Sigmoid colon (tissue), 7 donors: Measurements from ENCODE around the gene HMGCS2. TPM values are rescaled to one million over a fixed set of nuclear protein-coding genes. Genes with fewer than 3 reads are reported as not detected.

Experiments used
- DNase-seq: peaks from one replicate; pipeline ENCODE4 v3.0.0-alpha.2; 2019
- H3K27ac ChIP-seq, 4 donors: fragments of 200-600 bp; sonication (generic); one replicate each; pipeline ENCODE4 v1.5.1; 2016 to 2019; ENCODE audit warnings: mild to moderate bottlenecking in 1 of 4
- H3K27me3 ChIP-seq, 3 donors: fragments of 200-600 bp; sonication (generic); one replicate each; pipeline ENCODE4 v1.5.1; 2019; ENCODE audit warnings: mild to moderate bottlenecking in 1 of 3
- H3K36me3 ChIP-seq, 4 donors: fragments of 200-600 bp; sonication (generic); one replicate each; pipeline ENCODE4 v1.5.1; 2016 to 2019
- H3K4me1 ChIP-seq, 4 donors: fragments of 200-600 bp; sonication (generic); one replicate each; pipeline ENCODE4 v1.5.1; 2017 to 2019
- H3K4me3 ChIP-seq, 4 donors: fragments of 200-600 bp; sonication (generic); one replicate each; pipeline ENCODE4 v1.5.1; 2017 to 2019; ENCODE audit warnings: mild to moderate bottlenecking in 2 of 4, moderate library complexity in 1 of 4
- H3K9me3 ChIP-seq, 4 donors: fragments of 200-600 bp in 3 of 4; sonication (generic) in 3 of 4; one replicate each; pipeline versions ENCODE4 v1.5.1 to v1.6.1; 2013 to 2019
- EP300 ChIP-seq, 4 donors: sonication (generic); formaldehyde crosslinking; IDR thresholded peaks; one replicate each; pipeline ENCODE4 v1.6.1; 2017; ENCODE audit warnings: antibody characterized with exemption in 4 of 4
- POLR2A ChIP-seq, 2 donors: fragments of 450-650 bp; IDR thresholded peaks; one replicate each; pipeline ENCODE4 v1.6.1; 2016; ENCODE audit warnings: antibody characterized with exemption in 2 of 2, mild to moderate bottlenecking in 2 of 2, moderate library complexity in 2 of 2
- POLR2AphosphoS5 ChIP-seq, 4 donors: sonication (generic); formaldehyde crosslinking; IDR thresholded peaks; one replicate each; pipeline ENCODE4 v1.6.1; 2017; ENCODE audit warnings: antibody characterized with exemption in 4 of 4
- WGBS, 2 donors: extraction: QIAGEN DNeasy Blood & Tissue Kit; methylation state at CpG; one replicate each; pipeline ENCODE4 v1.1.7; 2013; 5-methylcytosine and 5-hydroxymethylcytosine counted together
- intact Hi-C: fragments of 100-400 bp; cut with DNase I; formaldehyde crosslinking; loops from one replicate; pipeline ENCODE4 v1.15.1; 2023
- polyA plus RNA-seq, 3 donors: library from polyadenylated mRNA; stranded (reverse); fragments of 200-250 nt; gene quantifications; one replicate each; pipeline ENCODE4 v1.2.3, GENCODE V29; 2013
- total RNA-seq, 4 donors: library from RNA; depleted of rRNA; stranded (reverse); fragments of >200 nt; gene quantifications; one replicate each; pipeline ENCODE4 v1.1.0, GENCODE V29; 2016
- TF ChIP-seq, protein P1 (sequence below), 4 experiments: fragments of 450-650 bp in 3 of 4; fragments of 200-600 bp in 1 of 4; IDR thresholded peaks; one replicate each; pipeline ENCODE4 v1.5.1; 2016 to 2019; ENCODE audit warnings: antibody characterized with exemption in 4 of 4, mild to moderate bottlenecking in 3 of 4, moderate library complexity in 2 of 4
- donor health status: healthy with polysubstance abuse.
- donor health status: Bipolar disorder and iron deficiency.
- donor health status: healthy.

HMGCS2 gene
- total and polyA plus RNA-seq, 7 donors, result 2.8 to 607 (median 165) TPM; not detected in 3

DNA sequence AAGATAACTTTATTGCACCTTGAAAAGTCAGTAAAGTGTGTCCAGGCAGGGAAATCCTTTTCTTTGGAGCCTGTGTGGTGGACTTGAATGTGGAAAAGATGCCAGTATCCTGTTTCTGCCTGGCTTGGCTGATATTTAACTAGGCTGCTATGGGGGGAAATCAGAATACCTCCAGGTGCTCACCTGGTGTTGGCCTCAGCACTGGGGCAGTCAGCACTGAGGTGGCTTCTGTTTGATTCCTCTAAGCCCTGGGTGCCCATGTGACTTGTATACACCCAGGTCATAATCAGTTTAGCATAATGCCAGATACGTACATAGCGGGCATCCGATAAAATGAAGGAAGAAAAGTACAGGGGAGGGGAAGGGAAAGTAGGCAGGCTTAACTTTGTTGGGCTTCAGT, 49.7 kb downstream of the HMGCS2 start:
- Histone ChIP-seq H3K4me3 (no peak overlapping the region), H3K27ac (no peak overlapping the region), H3K9me3 (no peaks in the 10 kb centered on the region), H3K36me3 (peaks cover 0 to 22% (median 3%) of the 10 kb centered on the region in 4 donors), H3K4me1 (peaks cover 0 to 8% (median 5%) of the 10 kb centered on the region in 4 donors), H3K27me3 (no peaks in the 10 kb centered on the region)
- WGBS, 2 donors, result 26 to 75% methylated on average over 3 of the region's 3 CpGs
- intact Hi-C loops, result no loop called here
- DNase-seq, result no peak
- TF ChIP-seq POLR2A (IDR thresholded peaks at IDR 0.05) (no peak), POLR2AphosphoS5 (IDR thresholded peaks at IDR 0.05) (no peak), EP300 (IDR thresholded peaks at IDR 0.05) (no peak)
- TF ChIP-seq, protein P1, sequence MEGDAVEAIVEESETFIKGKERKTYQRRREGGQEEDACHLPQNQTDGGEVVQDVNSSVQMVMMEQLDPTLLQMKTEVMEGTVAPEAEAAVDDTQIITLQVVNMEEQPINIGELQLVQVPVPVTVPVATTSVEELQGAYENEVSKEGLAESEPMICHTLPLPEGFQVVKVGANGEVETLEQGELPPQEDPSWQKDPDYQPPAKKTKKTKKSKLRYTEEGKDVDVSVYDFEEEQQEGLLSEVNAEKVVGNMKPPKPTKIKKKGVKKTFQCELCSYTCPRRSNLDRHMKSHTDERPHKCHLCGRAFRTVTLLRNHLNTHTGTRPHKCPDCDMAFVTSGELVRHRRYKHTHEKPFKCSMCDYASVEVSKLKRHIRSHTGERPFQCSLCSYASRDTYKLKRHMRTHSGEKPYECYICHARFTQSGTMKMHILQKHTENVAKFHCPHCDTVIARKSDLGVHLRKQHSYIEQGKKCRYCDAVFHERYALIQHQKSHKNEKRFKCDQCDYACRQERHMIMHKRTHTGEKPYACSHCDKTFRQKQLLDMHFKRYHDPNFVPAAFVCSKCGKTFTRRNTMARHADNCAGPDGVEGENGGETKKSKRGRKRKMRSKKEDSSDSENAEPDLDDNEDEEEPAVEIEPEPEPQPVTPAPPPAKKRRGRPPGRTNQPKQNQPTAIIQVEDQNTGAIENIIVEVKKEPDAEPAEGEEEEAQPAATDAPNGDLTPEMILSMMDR (IDR thresholded peaks at IDR 0.05), result no peak

GRCh38 chr1:119718409-119718808, 50.3 kb downstream of the HMGCS2 start:
- Histone ChIP-seq H3K27ac (no peak overlapping the region), H3K9me3 (no peaks in the 10 kb centered on the region), H3K4me3 (no peak overlapping the region), H3K27me3 (no peaks in the 10 kb centered on the region), H3K36me3 (peaks cover 0 to 16% (median under 1%) of the 10 kb centered on the region in 4 donors), H3K4me1 (peaks cover 0 to 13% (median 11%) of the 10 kb centered on the region in 4 donors)
- intact Hi-C loops, result no loop called here
- no peak for DNase-seq
- TF ChIP-seq POLR2A (IDR thresholded peaks at IDR 0.05) (no peak), POLR2AphosphoS5 (IDR thresholded peaks at IDR 0.05) (no peak)

- intact Hi-C loops, result no loop called here
- peaks cover 0 to 30% (median 19%) of the 10 kb centered on the region in 4 donors for H3K4me1 ChIP-seq
- no peak for TF ChIP-seq POLR2A (IDR thresholded peaks at IDR 0.05)
- no peak for TF ChIP-seq EP300 (IDR thresholded peaks at IDR 0.05)
- no peak for TF ChIP-seq POLR2AphosphoS5 (IDR thresholded peaks at IDR 0.05)
- TF ChIP-seq, protein P1 (IDR thresholded peaks at IDR 0.05), result no peak
- H3K4me3 ChIP-seq, result no peak overlapping the region
- 56 to 82% methylated on average over 5 of the region's 5 CpGs for WGBS, 2 donors
- no peaks in the 10 kb centered on the region for H3K9me3 ChIP-seq
- no peaks in the 10 kb centered on the region for H3K36me3 ChIP-seq
- no peak for DNase-seq
- H3K27ac ChIP-seq, result no peak overlapping the region
- no peaks in the 10 kb centered on the region for H3K27me3 ChIP-seq
Observed at GRCh38 chr1:119715542-119715941, 53.2 kb downstream of the HMGCS2 start.

GRCh38 chr1:119714583-119714982, 54.1 kb downstream of the HMGCS2 start:
- Histone ChIP-seq H3K27ac (peak overlapping the region in 3 of 4 donors; percentile 78 to 89 (median 84)), H3K27me3 (no peaks in the 10 kb centered on the region), H3K4me3 (no peak overlapping the region), H3K4me1 (peaks cover 0 to 30% (median 19%) of the 10 kb centered on the region in 4 donors), H3K36me3 (no peaks in the 10 kb centered on the region), H3K9me3 (no peaks in the 10 kb centered on the region)
- 86 to 91% methylated on average over 8 of the region's 8 CpGs for WGBS, 2 donors
- TF ChIP-seq EP300 (IDR thresholded peaks at IDR 0.05) (no peak), POLR2AphosphoS5 (IDR thresholded peaks at IDR 0.05) (no peak), POLR2A (IDR thresholded peaks at IDR 0.05) (no peak)
- TF ChIP-seq, protein P1 (IDR thresholded peaks at IDR 0.05), result no peak
- no peak for DNase-seq
- intact Hi-C loops, result loop anchor here (5.0 kb wide), 1 partner anchor 387 kb away; no protein-coding TSS in a partner anchor

GRCh38 chr1:119713749-119714456, 54.8 kb downstream of the HMGCS2 start:
- no peak for TF ChIP-seq POLR2AphosphoS5 (IDR thresholded peaks at IDR 0.05)
- TF ChIP-seq, protein P1 (IDR thresholded peaks at IDR 0.05), result no peak
- TF ChIP-seq EP300 (IDR thresholded peaks at IDR 0.05), result no peak
- no peak for TF ChIP-seq POLR2A (IDR thresholded peaks at IDR 0.05)
- no peak for DNase-seq
- Histone ChIP-seq H3K36me3 (no peaks in the 10 kb centered on the region), H3K27ac (peak overlapping the region; percentile 78 to 89 (median 82)), H3K27me3 (no peaks in the 10 kb centered on the region), H3K9me3 (no peaks in the 10 kb centered on the region), H3K4me1 (peaks cover 0 to 30% (median 19%) of the 10 kb centered on the region in 4 donors), H3K4me3 (peak overlapping the region in 1 of 4 donors; percentile 72)
- intact Hi-C loops, result loop anchor here (2.0 to 5.0 kb wide), 2 partner anchors 39 to 387 kb away; no protein-coding TSS in a partner anchor
- WGBS, 2 donors, result 78 to 95% methylated on average over 6 of the region's 6 CpGs
